Smooth muscle cell (in vitro differentiated cells): ENCODE measurements around the gene SORCS2. TPM values are rescaled to one million over a fixed set of nuclear protein-coding genes. Genes with fewer than 3 reads are reported as not detected.

Source experiments
- DNase-seq: peaks from one replicate; lab custom pipeline; 2025; ENCODE audit not compliant: unreplicated experiment; lab: John Stamatoyannopoulos, UW
- H2AFZ ChIP-seq: fragments of 200-600 bp; sonication (generic); 2 replicates; pipeline ENCODE4 v1.6.0; 2016; ENCODE audit warnings: antibody characterized with exemption, low read depth, mild to moderate bottlenecking
- H3F3A ChIP-seq: fragments of 200-600 bp; sonication (generic); 2 replicates; pipeline ENCODE4 v1.6.0; 2017; ENCODE audit warnings: antibody characterized with exemption, low read depth
- H3K27ac ChIP-seq: fragments of 200-600 bp; sonication (generic); 2 replicates; pipeline ENCODE4 v1.5.1; 2016; ENCODE audit warnings: low read depth, mild to moderate bottlenecking
- H3K27me3 ChIP-seq: fragments of 200-600 bp; sonication (generic); 2 replicates; pipeline ENCODE4 v1.6.1; 2016; ENCODE audit warnings: low read depth, mild to moderate bottlenecking
- H3K36me3 ChIP-seq: fragments of 200-600 bp; sonication (generic); 2 replicates; pipeline ENCODE4 v1.5.1; 2016; ENCODE audit warnings: low read depth
- H3K4me1 ChIP-seq: fragments of 200-600 bp; sonication (generic); 2 replicates; pipeline ENCODE4 v1.5.1; 2016; ENCODE audit warnings: low read depth
- H3K4me2 ChIP-seq: fragments of 200-600 bp; sonication (generic); 2 replicates; pipeline ENCODE4 v1.6.0; 2016; ENCODE audit warnings: mild to moderate bottlenecking
- H3K4me3 ChIP-seq: fragments of 200-600 bp; sonication (generic); 2 replicates; pipeline ENCODE4 v1.5.1; 2016; ENCODE audit warnings: mild to moderate bottlenecking
- H3K79me2 ChIP-seq: fragments of 200-600 bp; sonication (generic); 2 replicates; pipeline ENCODE4 v1.6.0; 2016; ENCODE audit warnings: low read depth, mild to moderate bottlenecking
- H3K9ac ChIP-seq: fragments of 200-600 bp; sonication (generic); 2 replicates; pipeline ENCODE4 v1.6.0; 2016; ENCODE audit warnings: low read depth
- H3K9me3 ChIP-seq: fragments of 200-600 bp; sonication (generic); replicated peaks from 2 replicates; pipeline ENCODE4 v1.5.1; 2016; ENCODE audit warnings: low read depth
- H4K20me1 ChIP-seq: fragments of 200-600 bp; sonication (generic); 2 replicates; pipeline ENCODE4 v1.6.0; 2016; ENCODE audit warnings: low read depth
- WGBS: methylation state at CpG from one replicate; pipeline ENCODE4 v1.1.7; 2016; ENCODE audit warnings: low lambda C conversion rate; 5-methylcytosine and 5-hydroxymethylcytosine counted together
- polyA plus RNA-seq: library from polyadenylated mRNA; unstranded; fragments of >200 nt; fragmentation: Nextera tagmentation; extraction: Ambion mirVana; gene quantifications from 2 replicates; pipeline ENCODE4 v1.2.1, GENCODE V29; 2016
- total RNA-seq: library from RNA; depleted of rRNA; stranded (reverse); fragments of >200 nt; gene quantifications from 2 replicates; pipeline ENCODE4 v1.2.3, GENCODE V29; 2014
- TF ChIP-seq, protein P1 (sequence below): fragments of 200-600 bp; sonication (generic); IDR thresholded peaks from 2 replicates; pipeline ENCODE4 v1.5.1; 2017; ENCODE audit warnings: borderline replicate concordance, mild to moderate bottlenecking, antibody characterized with exemption; ENCODE audit not compliant: insufficient read depth, poor library complexity, severe bottlenecking

Gene SORCS2
- total and polyA plus RNA-seq, 2 experiments from 2014 or later, result 5.2 to 9.3 TPM

DNA sequence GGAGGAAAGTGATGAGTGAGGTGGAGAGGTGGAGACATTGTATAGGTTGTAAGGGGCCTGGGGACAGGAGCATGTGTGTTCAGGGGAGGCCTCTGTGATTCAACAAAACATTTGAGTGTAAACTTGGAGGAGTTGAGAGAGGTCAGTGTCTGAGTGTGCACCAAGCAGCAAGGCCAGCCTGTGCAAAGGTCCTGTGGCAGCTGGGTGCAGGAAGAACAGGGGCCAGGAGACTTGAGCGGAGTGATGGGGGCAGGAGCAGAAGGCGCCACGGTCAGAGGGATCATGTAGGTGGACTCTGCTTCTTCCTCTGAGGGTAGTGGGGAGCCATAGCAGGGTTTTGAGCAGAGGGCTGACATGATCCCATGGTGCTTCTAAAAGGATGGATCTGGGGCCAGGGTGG is 252.0 kb downstream of the SORCS2 start:
- Histone ChIP-seq H3K4me1 (peaks cover 5% of the 10 kb centered on the region), H3K79me2 (no peaks in the 10 kb centered on the region), H3K27ac (no peak overlapping the region), H4K20me1 (no peaks in the 10 kb centered on the region), H3K27me3 (peaks cover 4% of the 10 kb centered on the region), H3K36me3 (no peaks in the 10 kb centered on the region), H3K4me2 (no peak overlapping the region), H3F3A (no peaks in the 10 kb centered on the region), H3K4me3 (no peak overlapping the region), H2AFZ (no peak overlapping the region), H3K9ac (no peak overlapping the region), H3K9me3 (no peaks in the 10 kb centered on the region)
- DNase-seq, result no peak
- WGBS, result 81% methylated on average over 3 of the region's 3 CpGs
- TF ChIP-seq, protein P1, sequence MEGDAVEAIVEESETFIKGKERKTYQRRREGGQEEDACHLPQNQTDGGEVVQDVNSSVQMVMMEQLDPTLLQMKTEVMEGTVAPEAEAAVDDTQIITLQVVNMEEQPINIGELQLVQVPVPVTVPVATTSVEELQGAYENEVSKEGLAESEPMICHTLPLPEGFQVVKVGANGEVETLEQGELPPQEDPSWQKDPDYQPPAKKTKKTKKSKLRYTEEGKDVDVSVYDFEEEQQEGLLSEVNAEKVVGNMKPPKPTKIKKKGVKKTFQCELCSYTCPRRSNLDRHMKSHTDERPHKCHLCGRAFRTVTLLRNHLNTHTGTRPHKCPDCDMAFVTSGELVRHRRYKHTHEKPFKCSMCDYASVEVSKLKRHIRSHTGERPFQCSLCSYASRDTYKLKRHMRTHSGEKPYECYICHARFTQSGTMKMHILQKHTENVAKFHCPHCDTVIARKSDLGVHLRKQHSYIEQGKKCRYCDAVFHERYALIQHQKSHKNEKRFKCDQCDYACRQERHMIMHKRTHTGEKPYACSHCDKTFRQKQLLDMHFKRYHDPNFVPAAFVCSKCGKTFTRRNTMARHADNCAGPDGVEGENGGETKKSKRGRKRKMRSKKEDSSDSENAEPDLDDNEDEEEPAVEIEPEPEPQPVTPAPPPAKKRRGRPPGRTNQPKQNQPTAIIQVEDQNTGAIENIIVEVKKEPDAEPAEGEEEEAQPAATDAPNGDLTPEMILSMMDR, result no peak

DNA sequence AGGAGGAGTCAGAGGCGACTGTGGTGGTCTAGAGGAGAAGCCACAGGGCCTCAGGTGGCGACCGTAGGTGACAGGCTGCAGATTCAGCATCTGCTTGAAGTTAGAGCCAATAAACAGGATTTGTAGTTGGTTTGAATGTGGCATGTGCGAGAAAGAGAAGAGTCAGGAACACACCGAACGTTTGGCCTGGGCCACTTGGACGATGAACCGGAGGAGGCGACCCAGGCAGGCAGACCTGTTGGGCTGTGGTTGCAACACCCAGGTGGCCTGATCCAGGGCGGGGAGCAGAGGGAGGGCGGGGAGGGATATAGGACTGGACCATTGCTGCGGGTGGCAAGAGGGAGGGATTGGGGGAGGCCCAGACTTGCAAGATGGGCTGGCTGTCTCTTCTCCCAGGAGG is 252.4 kb downstream of the SORCS2 start:
- DNase-seq, result no peak
- Histone ChIP-seq H3K9me3 (no peaks in the 10 kb centered on the region), H4K20me1 (no peaks in the 10 kb centered on the region), H2AFZ (no peak overlapping the region), H3K4me1 (peaks cover 5% of the 10 kb centered on the region), H3F3A (no peaks in the 10 kb centered on the region), H3K4me3 (no peak overlapping the region), H3K27ac (no peak overlapping the region), H3K79me2 (no peaks in the 10 kb centered on the region), H3K36me3 (no peaks in the 10 kb centered on the region), H3K9ac (no peak overlapping the region), H3K27me3 (peaks cover 4% of the 10 kb centered on the region), H3K4me2 (no peak overlapping the region)
- TF ChIP-seq, protein P1, result no peak
- 96% methylated on average over 12 of the region's 12 CpGs for WGBS

DNA sequence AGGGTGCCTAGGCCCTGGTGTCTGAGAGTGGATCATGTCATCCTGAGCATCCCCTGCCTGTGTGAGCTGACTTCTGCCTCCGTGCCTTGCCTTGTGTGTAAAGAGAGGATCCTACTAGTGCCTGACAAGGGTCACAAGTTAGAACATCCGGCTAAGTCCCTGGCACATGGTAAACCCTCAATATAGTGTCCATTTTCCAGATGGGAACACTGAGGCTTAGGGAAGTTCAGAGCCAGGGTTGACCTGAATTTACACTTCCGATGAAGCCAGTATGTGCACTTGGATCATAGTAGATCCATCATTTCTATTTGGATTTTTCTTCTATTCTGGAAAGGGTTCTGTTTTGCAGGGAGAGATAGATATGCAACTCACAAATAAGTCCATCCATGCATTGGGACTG is 254.9 kb downstream of the SORCS2 start:
- H3K4me1 ChIP-seq, result peaks cover 5% of the 10 kb centered on the region
- H3K27ac ChIP-seq, result no peak overlapping the region
- no peaks in the 10 kb centered on the region for H3K36me3 ChIP-seq
- no peak overlapping the region for H3K4me2 ChIP-seq
- no peak overlapping the region for H2AFZ ChIP-seq
- no peaks in the 10 kb centered on the region for H4K20me1 ChIP-seq
- H3K4me3 ChIP-seq, result no peak overlapping the region
- H3F3A ChIP-seq, result no peaks in the 10 kb centered on the region
- TF ChIP-seq, protein P1, result no peak
- no peaks in the 10 kb centered on the region for H3K79me2 ChIP-seq
- WGBS, result 94% methylated on average over 3 of the region's 3 CpGs
- no peak for DNase-seq
- peaks cover 4% of the 10 kb centered on the region for H3K27me3 ChIP-seq
- no peak overlapping the region for H3K9ac ChIP-seq
- H3K9me3 ChIP-seq, result no peaks in the 10 kb centered on the region

DNA sequence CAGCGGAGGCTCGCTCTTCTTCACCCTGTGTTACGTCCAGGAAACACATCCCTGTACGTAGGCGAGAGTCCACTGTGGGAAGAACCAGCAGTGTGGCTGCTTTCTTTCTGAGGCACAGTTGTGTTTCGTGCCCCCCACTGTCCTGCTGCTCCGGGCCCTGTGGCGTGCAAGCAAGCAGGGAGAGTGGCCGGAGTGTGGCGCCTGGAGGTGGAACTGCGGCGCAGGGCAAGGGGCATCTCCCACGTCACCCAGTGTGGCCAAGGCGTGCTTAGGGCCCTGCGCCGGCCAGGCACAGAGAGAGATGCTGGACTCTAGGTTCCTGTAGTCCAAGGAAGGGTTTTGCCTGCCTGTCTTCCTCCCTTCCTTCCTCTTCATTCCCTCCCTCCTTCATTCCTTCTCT is 255.7 kb downstream of the SORCS2 start:
- H3F3A ChIP-seq, result no peaks in the 10 kb centered on the region
- no peak overlapping the region for H3K27ac ChIP-seq
- H3K4me1 ChIP-seq, result peaks cover 5% of the 10 kb centered on the region
- H3K9me3 ChIP-seq, result no peaks in the 10 kb centered on the region
- no peak overlapping the region for H2AFZ ChIP-seq
- peaks cover 4% of the 10 kb centered on the region for H3K27me3 ChIP-seq
- H3K36me3 ChIP-seq, result no peaks in the 10 kb centered on the region
- TF ChIP-seq, protein P1, result no peak
- WGBS, result 89% methylated on average over 16 of the region's 16 CpGs
- no peak overlapping the region for H3K4me3 ChIP-seq
- H3K9ac ChIP-seq, result no peak overlapping the region
- no peak overlapping the region for H3K4me2 ChIP-seq
- no peak for DNase-seq
- no peaks in the 10 kb centered on the region for H4K20me1 ChIP-seq
- H3K79me2 ChIP-seq, result no peaks in the 10 kb centered on the region
